Measurements from ENCODE around the gene COPS7A. TPM values are rescaled to one million over a fixed set of nuclear protein-coding genes. Genes with fewer than 3 reads are reported as not detected.
"Not testable (repeated sequence)": the region's sequence is repeated elsewhere in the genome, so short reads cannot be mapped to it uniquely, and the experiment has no call there.

Gene COPS7A
- total and polyA plus RNA-seq, 11 donors = 54.1 to 108 (median 82.6) TPM

GRCh38 chr12:6700646-6701051 is 23.2 kb upstream of the COPS7A start, which contains the start of gene PIANP:
Gene PIANP (minus strand): TSS chr12:6700815. CDS start chr12:6698061, 2,754 bp downstream.
- Histone ChIP-seq H3K27me3 (peaks cover 17 to 93% (median 61%) of the 10 kb centered on the region in 9 donors), H3K4me1 (peaks cover 0 to 15% (median 8%) of the 10 kb centered on the region in 12 donors), H3K36me3 (no peaks in the 10 kb centered on the region), H3K4me3 (peak within 1 kb of the TSS; percentile 3 to 60 (median 48)), H3K9me3 (no peaks in the 10 kb centered on the region), H3K27ac (no peak within 1 kb of the TSS)
- intact Hi-C loops (cut with DNase I) = no loop called here
- 0 to 1% (median 1%) methylated on average over 35 to 43 of the region's 43 CpGs; no CpG with 5 or more reads in 1 of the 4 donors for WGBS, 4 donors
- DNase-seq (peak in 2 of 5 donors; percentile 48 to 68), ATAC-seq (peak in 2 of 4 donors; percentile 45 to 74)
- TF ChIP-seq POLR2A (IDR thresholded peaks at IDR 0.05) = no peak

GRCh38 chr12:6701078-6701768 is 22.6 kb upstream of the COPS7A start:
- Histone ChIP-seq H3K4me1 (peaks cover 0 to 15% (median 8%) of the 10 kb centered on the region in 12 donors), H3K27me3 (peaks cover 23 to 99% (median 66%) of the 10 kb centered on the region in 9 donors), H3K9me3 (no peaks in the 10 kb centered on the region), H3K27ac (no peak overlapping the region), H3K36me3 (no peaks in the 10 kb centered on the region), H3K4me3 (peak overlapping the region in 9 of 12 donors; percentile 14 to 60 (median 51))
- intact Hi-C loops (cut with DNase I) = no loop called here
- no peak for ATAC-seq
- TF ChIP-seq CTCF (IDR thresholded peaks at IDR 0.05) (no peak), POLR2A (IDR thresholded peaks at IDR 0.05) (no peak)
- DNase-seq = no peak
- 28 to 37% (median 33%) methylated on average over 11 to 13 of the region's 13 CpGs for WGBS, 4 donors

GRCh38 chr12:6703631-6704030 is 20.2 kb upstream of the COPS7A start:
- H3K9me3 ChIP-seq = no peaks in the 10 kb centered on the region
- intact Hi-C loops (cut with DNase I) = no loop called here
- 7 to 12% (median 10%) methylated on average over 9 to 10 of the region's 10 CpGs for WGBS, 4 donors
- peaks cover 0 to 15% (median 8%) of the 10 kb centered on the region in 12 donors for H3K4me1 ChIP-seq
- DNase-seq (no peak), ATAC-seq (no peak)
- H3K36me3 ChIP-seq = no peaks in the 10 kb centered on the region
- TF ChIP-seq POLR2A (IDR thresholded peaks at IDR 0.05) (no peak), CTCF (IDR thresholded peaks at IDR 0.05) (no peak)
- peaks cover 26 to 92% (median 65%) of the 10 kb centered on the region in 9 donors for H3K27me3 ChIP-seq
- no peak overlapping the region for H3K27ac ChIP-seq
- H3K4me3 ChIP-seq = no peak overlapping the region

- 92 to 100% (median 95%) methylated on average over 4 to 21 of the region's 21 CpGs for WGBS, 4 donors
- intact Hi-C loops (cut with DNase I); H3K36me3 ChIP-seq; H3K4me1 ChIP-seq; ATAC-seq; H3K27ac ChIP-seq; DNase-seq; H3K9me3 ChIP-seq; H3K4me3 ChIP-seq: not testable (repeated sequence)
- H3K27me3 ChIP-seq = peaks cover 0 to 47% (median 23%) of the 10 kb centered on the region in 9 donors
These were observed 15.5 kb upstream of the COPS7A start for GRCh38 chr12:6708351-6708750.

GRCh38 chr12:6708960-6709394 is 14.9 kb upstream of the COPS7A start:
- WGBS, 4 donors = 85 to 88% (median 87%) methylated on average over 16 of the region's 16 CpGs
- no peak for TF ChIP-seq CTCF (IDR thresholded peaks at IDR 0.05)
- no peak for TF ChIP-seq POLR2A (IDR thresholded peaks at IDR 0.05)
- Histone ChIP-seq H3K4me1 (no peaks in the 10 kb centered on the region), H3K4me3 (no peak overlapping the region), H3K36me3 (no peaks in the 10 kb centered on the region), H3K9me3 (no peaks in the 10 kb centered on the region), H3K27ac (no peak overlapping the region), H3K27me3 (peaks cover 0 to 45% (median 20%) of the 10 kb centered on the region in 9 donors)
- DNase-seq (no peak), ATAC-seq (no peak)
- intact Hi-C loops (cut with DNase I) = no loop called here

GRCh38 chr12:6716031-6716873 is 7.6 kb upstream of the COPS7A start:
- H3K27ac ChIP-seq; H3K4me1 ChIP-seq; H3K36me3 ChIP-seq; ATAC-seq; DNase-seq; intact Hi-C loops (cut with DNase I); H3K9me3 ChIP-seq; H3K4me3 ChIP-seq: not testable (repeated sequence)
- H3K27me3 ChIP-seq = peaks cover 0 to 17% (median 0%) of the 10 kb centered on the region in 9 donors
- WGBS, 4 donors = 88 to 100% (median 92%) methylated on average over 3 to 34 of the region's 41 CpGs

Data from heart left ventricle (tissue), 16 donors.